Fibroblast of the conjunctiva (primary cell): ENCODE measurements around the gene ULBP2.
"Not testable (repeated sequence)": the region's sequence is repeated elsewhere in the genome, so short reads cannot be mapped to it uniquely, and the experiment has no call there.

Experiments
- DNase-seq: peaks from one replicate; pipeline ENCODE4 v3.0.0-alpha.2; 2010; ENCODE audit warnings: low read depth

Gene ULBP2

GRCh38 chr6:149909701-149910470, 31.9 kb upstream of the ULBP2 start:
- no peak for DNase-seq

GRCh38 chr6:149910721-149911151, 31.1 kb upstream of the ULBP2 start:
- no peak for DNase-seq

- DNase-seq: not testable (repeated sequence)
These were observed 29.1 kb upstream of the ULBP2 start for GRCh38 chr6:149912680-149913079.

- no peak for DNase-seq
These were observed 28.7 kb upstream of the ULBP2 start for GRCh38 chr6:149913085-149913484.

- DNase-seq: no peak
These were observed 28.1 kb upstream of the ULBP2 start for GRCh38 chr6:149913540-149914240.

- DNase-seq: no peak
These were observed 25.6 kb upstream of the ULBP2 start for GRCh38 chr6:149915970-149916865.

GRCh38 chr6:149917679-149918078, 24.1 kb upstream of the ULBP2 start:
- DNase-seq: no peak

GRCh38 chr6:149918151-149918905, 23.5 kb upstream of the ULBP2 start:
- no peak for DNase-seq

GRCh38 chr6:149919126-149919833, 22.5 kb upstream of the ULBP2 start:
- DNase-seq: not testable (repeated sequence)

- no peak for DNase-seq
These were observed 22.0 kb upstream of the ULBP2 start for GRCh38 chr6:149919834-149920225.

GRCh38 chr6:149921361-149921760, 20.5 kb upstream of the ULBP2 start:
- DNase-seq: no peak

GRCh38 chr6:149922091-149922490, 19.7 kb upstream of the ULBP2 start:
- not testable (repeated sequence) for DNase-seq

- DNase-seq: peak; percentile 95
These were observed 19.0 kb upstream of the ULBP2 start, which contains the start of gene RAET1G for GRCh38 chr6:149922642-149923326. TSS of gene RAET1G (minus strand) at chr6:149923121. CDS start at chr6:149923010, 111 bp downstream.

- no peak for DNase-seq
These were observed 18.4 kb upstream of the ULBP2 start for GRCh38 chr6:149923327-149923986.

GRCh38 chr6:149924206-149924932, 17.4 kb upstream of the ULBP2 start:
- no peak for DNase-seq

GRCh38 chr6:149924933-149925252, 16.9 kb upstream of the ULBP2 start:
- DNase-seq: no peak

- DNase-seq: no peak
These were observed 16.4 kb upstream of the ULBP2 start for GRCh38 chr6:149925253-149925973.

GRCh38 chr6:149925974-149926777, 15.6 kb upstream of the ULBP2 start:
- peak; percentile 60 for DNase-seq
